Measurements from ENCODE around the gene FALEC. TPM values are rescaled to one million over a fixed set of nuclear protein-coding genes. Genes with fewer than 3 reads are reported as not detected.

FALEC gene
- total and polyA plus RNA-seq, 9 of the 15 experiments (the other 6 are each of a cell fraction or from before 2014, with no cell fraction given): 0.15 to 1.8 (median 0.53) TPM; not detected in 5

DNA sequence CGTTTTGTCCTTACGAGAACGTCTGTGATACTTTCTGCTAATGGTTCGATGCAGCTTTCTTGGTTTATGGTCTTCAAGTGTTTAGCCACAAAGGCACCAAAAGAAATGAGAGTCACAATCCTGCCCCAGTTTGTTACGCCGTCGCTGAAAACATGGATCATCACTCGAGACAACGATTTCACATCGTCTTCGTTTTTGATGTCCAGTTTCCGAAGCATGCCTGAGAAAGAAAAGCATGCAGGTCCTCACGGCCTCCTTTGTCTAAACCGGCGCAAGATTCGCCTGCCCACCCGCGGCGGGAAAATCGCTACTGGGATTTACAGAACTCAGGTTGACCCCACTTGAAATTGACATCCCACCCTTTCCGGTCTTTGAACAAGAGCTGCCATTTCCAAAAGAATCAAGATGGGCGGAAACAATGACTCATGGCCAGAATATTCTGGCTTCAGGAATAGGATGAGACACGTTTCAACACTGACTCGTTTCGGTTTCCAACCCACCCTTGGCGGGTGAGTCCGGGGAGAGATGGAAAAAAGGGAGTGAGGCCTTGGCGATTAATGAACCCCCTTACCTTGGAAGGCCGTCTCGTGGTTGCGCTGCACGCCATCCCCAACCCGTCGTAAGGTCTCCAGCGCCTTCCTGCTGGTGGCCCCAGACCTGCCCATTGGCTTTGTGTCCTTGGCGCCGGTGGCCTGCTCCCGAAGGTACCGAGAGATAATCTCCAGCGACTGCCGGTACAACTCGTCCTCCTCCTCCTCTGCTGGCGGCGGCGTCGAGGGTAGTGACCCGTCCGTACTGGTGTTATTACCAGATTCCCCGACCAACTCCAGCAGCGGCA, 62.9 kb downstream of the FALEC start (continued):
- TF ChIP-seq HMBOX1 (IDR thresholded peaks at IDR 0.05): 0 out of 2 replicates have a peak, but pooled peaks have one; percentile 19
- no peak; a peak in 1 of 4 replicates for TF ChIP-seq KDM4B (IDR thresholded peaks at IDR 0.05; ENCODE audit: borderline replicate concordance in 2 of 2, low read depth in 1 of 2)
- no peak for TF ChIP-seq ZNF551 (CRISPR knock-in tag; IDR thresholded peaks at IDR 0.05)
- no peak for TF ChIP-seq CEBPB (tag; IDR thresholded peaks at IDR 0.05)
- TF ChIP-seq HNRNPL (IDR thresholded peaks at IDR 0.05; ENCODE audit: low read depth, low read length): no peak
- TF ChIP-seq EP400 (IDR thresholded peaks at IDR 0.05): 0 out of 2 replicates have a peak, but pooled peaks have one; percentile 7
- no peak for TF ChIP-seq NR0B1 (IDR thresholded peaks at IDR 0.05; ENCODE audit: partially characterized antibody)
- TF ChIP-seq EGR1 (conservative IDR thresholded peaks at IDR 0.05): no peak
- TF ChIP-seq MEF2A (IDR thresholded peaks at IDR 0.05; ENCODE audit: control insufficient read depth, low read depth, low read length): no peak
- TF ChIP-seq MYBL2 (IDR thresholded peaks at IDR 0.05; ENCODE audit: low read depth): no peak
- TF ChIP-seq MYBL2 (CRISPR knock-in tag; IDR thresholded peaks at IDR 0.05; ENCODE audit: borderline replicate concordance): no peak
- no peak for TF ChIP-seq PHB2 (IDR thresholded peaks at IDR 0.05; ENCODE audit: low read depth)
- TF ChIP-seq FOXA3 (CRISPR knock-in tag; conservative IDR thresholded peaks at IDR 0.05 in 1 of 2, IDR thresholded peaks at IDR 0.05 in 1 of 2): no peak
- no peak for TF ChIP-seq DIDO1 (tag; IDR thresholded peaks at IDR 0.05; ENCODE audit: low read depth)
- TF ChIP-seq SUPT5H (IDR thresholded peaks at IDR 0.05): peak; percentile 9; the same call in 1 of the 2 replicates
- peak; percentile 49 for TF ChIP-seq MXD1 (CRISPR knock-in tag; IDR thresholded peaks at IDR 0.05; ENCODE audit: borderline replicate concordance, poor library complexity, severe bottlenecking)
- TF ChIP-seq CREB5 (CRISPR knock-in tag; IDR thresholded peaks at IDR 0.05): 0 out of 2 replicates have a peak, but pooled peaks have one; percentile 46
- no peak for TF ChIP-seq ZNF311 (CRISPR knock-in tag; IDR thresholded peaks at IDR 0.05)
- no peak for TF ChIP-seq RAD51 (IDR thresholded peaks at IDR 0.05; ENCODE audit: borderline replicate concordance, low read depth)

Measured in K562 (cell line).